HG03575 (cell line): ENCODE data around the gene ACSS1.

Experiments
- ATAC-seq: cut with Tn5 transposase; IDR thresholded peaks from one replicate; pipeline ENCODE4 v1.9.1; 2021; ENCODE audit not compliant: unreplicated experiment, insufficient number of reproducible peaks, low FRiP score; ENCODE audit errors: extremely low read depth

ACSS1 gene

DNA sequence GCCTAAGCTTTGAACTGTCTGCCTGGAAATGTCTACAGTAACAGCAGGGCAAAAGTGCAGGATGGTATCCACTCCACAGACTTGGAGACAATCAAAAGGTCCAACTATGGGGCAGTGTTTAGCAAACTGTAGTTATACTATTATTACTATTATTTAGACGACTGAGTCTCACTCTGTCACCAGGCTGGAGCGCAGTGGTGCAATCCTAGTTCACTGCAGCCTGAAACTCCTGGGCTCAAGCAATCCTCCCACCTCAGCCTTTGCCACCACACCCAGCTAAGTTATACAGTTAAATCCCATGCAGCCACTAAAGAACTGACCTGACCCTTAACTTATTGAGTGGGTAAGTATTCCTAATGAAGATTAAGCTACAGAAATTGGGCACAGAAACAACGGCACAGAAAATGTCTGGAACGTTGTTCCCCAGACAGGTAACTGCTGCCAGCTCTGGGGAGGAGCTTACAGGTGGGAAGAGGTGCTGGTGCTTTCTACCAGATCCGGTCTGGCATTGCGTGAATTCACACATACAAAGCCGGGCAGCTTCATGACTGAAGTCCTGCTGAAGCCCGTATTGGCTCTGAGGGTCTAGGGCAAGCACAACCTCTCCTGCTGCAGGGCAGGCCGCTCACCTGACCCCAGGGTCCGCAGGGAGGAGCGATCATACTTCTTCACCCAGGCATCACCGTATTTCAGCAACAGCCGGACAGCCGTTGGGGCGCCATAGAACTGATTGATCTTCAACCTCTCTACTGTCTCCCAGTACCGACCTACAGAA is 38.4 kb downstream of the ACSS1 start:
- no peak for ATAC-seq

DNA sequence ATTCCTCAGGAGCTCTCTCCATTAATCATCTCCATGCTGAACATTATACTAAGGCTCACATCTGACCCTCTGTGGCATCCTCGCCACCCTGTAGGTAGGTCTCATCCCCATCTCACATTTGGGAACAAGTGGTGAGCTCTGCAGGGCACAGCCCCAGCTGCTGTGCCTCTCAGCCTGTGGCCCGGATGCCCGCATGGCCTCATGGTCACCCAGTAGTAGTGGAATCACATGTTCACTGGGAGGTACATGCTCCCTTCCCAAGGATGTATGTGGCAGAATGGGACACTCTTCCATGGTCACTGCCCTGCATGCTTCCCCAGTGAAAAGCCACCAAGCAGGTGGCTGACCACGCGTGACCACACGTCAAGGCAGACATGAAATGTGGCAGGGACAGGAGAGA is 39.1 kb downstream of the ACSS1 start:
- ATAC-seq = no peak

DNA sequence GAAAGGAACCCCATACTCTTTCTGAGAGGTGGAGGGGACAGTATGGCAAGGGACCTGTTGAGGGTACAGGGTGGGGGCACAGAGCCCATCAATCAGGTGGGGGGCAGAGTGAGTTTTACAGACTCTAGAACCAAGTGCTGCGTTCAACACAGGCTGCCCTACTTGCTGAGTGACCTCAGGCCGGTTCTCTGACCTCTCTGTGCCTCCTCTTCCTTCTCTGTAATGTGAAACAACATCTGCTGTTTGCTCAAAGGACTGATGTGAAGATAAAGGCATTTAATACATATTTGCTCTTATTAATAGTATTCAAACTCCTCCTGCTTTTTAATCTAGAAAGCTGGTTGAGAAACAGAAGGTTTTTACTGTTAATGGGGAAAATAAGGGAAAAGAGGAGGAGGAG is 39.5 kb downstream of the ACSS1 start:
- no peak for ATAC-seq

DNA sequence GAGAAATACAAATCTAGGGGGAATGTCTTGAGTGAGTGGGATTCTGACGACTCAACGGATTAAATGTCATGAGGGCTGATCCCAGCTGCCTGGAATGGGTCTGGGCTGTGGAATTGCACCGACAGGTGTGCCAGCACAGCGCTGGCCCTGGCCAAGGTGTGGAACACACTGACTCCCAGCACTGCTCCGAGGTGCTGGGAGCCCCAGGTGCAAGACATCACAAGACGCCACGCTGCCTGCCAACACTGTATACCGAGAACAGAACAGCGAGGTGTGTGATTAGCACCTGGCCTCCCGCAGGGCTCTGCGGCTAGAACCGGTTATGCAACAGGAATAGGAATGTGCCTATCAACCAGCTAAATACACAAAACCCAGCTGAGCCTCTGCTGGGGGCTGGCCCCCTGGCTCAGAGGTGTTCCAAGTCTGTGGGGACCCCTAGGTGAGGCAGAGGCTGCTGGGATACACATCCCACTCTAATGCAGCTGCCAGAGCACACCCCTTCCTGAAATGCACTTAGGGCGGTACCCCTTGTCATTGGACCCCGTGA is 40.6 kb downstream of the ACSS1 start:
- no peak for ATAC-seq

DNA sequence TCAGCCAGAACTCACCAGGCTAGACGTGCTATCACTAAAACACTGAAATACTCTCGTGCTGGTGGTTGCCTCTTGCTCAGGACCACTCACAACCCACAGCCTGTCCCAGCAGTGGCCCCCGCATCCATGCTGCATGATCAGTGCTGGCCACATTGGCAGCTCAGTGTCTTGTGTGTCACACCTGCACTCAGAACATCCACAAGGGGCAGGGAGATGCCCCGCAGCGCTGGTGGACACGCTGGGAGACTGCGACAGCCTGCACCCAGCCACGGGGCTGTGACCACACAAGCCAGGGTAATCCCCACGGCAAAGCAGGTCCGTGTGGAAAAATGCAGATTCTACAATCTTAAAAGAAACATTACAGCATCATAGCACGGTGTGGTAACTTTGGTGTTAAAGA is 41.5 kb downstream of the ACSS1 start:
- ATAC-seq = no peak

DNA sequence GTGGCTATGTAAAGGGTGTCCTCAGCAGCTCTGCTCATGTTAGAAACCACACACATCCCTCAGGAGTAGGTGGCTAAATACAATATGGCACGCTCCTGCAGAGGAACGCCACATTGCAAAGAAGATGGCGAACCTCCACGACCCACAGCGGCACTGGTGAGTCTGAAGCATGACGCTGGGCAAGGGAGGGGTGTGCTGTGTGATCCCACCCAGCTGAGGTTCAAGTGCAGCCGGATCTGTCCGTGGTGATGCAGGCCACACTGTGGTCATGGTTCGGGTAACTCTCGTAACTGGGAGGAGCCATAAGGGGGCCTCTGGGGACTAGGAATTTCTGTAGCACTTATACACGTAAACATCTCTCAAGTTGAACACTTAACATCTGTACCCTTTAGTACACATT is 42.0 kb downstream of the ACSS1 start:
- ATAC-seq = no peak

DNA sequence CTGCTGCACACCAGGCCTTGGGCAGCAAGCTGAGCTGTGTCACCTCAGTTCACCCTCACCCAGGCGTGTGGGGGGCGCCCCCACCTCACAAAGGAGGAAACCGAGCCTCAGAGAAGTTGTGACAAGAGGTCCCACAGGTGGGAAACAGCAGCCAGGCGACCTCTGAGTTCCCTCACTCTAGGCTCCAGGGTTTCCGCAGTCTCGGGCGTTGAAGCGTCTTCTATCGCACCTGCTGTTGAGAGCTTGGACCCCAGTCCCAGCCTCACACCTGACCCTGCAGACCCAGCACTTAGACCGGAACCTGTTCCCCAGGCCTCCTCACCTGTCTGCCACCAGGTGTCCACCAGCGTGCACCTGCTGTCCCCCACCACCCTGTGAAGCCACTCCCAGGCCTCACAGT is 43.1 kb downstream of the ACSS1 start:
- ATAC-seq = no peak

DNA sequence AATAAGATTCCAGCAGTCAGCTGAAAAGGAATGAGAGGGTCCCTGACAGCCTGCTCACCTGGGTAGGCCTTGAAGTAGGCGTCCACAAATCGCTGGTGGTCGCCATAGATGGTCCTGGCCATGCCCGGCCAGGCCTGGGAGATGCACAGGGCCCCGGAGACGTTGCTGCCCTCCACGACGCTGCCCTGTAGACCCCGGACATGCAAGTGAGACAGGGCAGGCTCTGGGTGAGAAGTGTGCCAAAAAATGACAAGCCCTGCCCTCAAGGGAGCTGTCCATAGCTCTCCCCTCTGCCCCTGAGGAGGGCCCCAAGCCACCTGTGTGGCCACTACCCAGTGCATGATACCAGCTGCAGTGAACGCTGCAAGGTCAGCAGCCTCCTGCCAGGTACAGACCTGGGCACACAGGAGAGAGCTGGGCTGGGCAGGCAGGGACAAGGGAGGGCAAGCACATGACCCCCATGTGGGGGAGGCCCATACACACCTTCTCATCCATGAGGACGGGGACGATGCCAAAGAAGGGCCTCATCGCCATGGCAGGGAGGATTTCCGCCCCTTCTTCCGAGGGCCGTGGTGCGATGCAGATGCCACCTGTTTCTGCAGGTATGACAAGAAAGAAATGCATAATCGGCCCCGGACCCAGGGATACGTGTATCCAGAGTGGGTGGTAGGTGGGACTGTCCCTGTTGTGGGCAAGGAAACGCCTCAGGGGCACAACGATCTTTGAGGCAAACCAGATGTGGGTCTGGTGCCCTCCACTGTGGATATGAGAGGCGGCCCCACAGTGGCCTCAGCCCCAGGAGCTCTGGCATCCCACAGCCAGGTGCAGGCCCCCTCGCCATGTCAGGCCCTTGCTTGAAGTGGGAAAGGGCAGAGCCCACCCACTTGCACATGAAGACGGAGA is 44.2 kb downstream of the ACSS1 start:
- no peak for ATAC-seq

DNA sequence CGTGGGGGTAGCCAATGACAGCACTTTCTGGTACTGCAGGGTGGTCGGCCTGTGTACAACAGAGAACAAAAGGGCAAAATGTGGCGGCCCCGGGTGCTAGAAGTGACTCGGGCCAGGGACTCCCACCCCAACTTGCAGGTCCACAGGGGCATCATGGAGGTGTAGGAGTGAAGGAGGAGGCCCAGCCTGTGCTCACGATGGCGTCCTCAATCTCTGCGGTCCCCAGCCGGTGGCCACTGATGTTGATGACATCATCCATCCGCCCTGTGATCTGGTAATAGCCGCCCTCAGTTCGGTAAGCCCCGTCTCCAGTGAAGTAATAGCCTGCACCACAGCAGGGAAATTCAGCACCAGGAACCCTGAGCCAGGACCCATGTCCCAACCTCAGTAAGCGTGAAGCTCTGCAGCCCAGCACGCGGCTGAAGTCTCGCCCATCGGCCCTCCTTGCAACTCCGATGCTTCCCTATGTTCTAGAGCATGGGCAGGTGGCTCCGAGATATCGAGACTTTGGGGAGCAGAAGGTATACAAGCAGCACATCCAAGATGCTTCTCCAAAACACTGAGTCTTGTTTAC is 45.2 kb downstream of the ACSS1 start:
- no peak for ATAC-seq

DNA sequence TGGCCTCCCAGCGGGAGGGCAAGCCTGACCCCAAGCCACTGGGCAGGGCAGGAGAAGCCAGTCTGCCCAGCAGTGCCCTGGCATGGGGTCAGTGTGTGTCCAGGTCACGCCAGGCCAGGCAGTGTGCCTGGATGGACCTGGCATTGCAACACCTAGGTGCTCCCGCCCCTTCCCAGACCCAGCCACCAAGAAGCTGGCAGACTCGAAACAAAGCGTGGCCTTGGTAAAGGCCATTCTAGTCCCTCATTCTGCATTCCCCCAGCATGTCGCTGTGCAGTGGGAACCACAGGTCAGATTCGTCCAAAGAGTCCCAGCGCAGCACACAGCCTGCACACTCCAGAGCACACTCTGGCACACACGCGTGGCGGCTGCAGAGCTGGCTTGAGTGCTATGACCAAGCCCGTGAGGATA is 46.1 kb downstream of the ACSS1 start:
- no peak for ATAC-seq

DNA sequence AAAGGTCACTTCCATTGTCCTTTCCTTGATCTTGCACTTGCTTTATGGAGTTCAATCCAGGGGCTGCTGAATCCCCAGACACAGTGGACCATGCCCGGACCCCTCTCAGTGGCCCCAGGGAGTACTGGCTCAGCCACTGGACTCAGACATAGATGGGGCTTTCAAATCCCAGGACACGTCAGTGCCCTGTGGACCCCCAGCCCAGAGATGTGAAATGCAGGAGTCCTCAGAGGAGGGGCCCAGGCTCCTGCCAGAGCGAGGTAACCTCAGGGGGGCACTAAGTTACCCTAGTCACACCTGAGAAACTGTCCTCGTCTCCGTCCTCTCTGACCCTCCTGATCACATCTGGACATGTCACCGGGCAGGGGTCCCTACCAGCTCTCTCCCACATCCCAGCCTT is 46.7 kb downstream of the ACSS1 start:
- no peak for ATAC-seq

DNA sequence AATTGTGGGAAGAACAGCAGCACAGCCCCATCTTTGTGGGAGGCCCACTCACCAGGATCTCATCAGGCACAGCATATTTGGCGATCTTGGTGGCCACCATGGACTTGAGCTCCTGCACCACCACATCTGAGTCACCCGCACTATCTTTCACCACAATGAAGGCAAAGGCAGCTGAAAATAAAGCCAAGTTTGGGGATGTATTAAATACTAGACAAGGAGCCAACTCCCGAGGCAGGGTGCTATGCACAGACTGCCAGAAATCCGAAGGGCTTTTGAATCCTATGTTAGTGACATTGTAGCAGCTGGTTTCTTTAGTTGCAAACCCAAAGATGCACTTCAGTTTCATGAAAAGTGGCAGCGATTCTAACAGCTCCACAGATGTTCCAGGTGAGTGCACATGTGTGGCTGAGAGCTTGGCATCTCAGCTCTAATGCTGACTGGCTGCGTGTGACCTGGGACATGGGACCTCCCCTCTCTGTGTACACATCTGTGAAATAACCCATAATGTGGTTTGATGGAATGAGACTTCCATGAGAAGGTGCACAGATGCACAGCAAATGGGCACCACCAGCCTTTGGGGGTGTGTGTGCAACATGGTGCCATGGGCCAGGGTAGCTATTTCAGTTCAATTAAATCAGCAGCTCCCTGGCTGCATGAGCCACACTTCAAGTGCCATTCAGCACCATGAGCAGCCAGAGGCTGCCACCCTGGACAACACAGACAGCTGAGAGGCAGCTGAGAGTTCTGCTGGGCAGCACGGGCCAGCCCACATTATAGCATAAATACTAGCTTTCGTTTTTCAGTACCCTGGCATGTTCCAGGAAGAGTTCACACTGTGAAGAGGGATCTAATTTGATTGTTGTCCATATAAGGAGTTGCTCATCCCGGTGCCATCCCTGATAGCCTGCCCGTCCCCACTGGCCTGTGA is 48.5 kb downstream of the ACSS1 start:
- no peak for ATAC-seq

DNA sequence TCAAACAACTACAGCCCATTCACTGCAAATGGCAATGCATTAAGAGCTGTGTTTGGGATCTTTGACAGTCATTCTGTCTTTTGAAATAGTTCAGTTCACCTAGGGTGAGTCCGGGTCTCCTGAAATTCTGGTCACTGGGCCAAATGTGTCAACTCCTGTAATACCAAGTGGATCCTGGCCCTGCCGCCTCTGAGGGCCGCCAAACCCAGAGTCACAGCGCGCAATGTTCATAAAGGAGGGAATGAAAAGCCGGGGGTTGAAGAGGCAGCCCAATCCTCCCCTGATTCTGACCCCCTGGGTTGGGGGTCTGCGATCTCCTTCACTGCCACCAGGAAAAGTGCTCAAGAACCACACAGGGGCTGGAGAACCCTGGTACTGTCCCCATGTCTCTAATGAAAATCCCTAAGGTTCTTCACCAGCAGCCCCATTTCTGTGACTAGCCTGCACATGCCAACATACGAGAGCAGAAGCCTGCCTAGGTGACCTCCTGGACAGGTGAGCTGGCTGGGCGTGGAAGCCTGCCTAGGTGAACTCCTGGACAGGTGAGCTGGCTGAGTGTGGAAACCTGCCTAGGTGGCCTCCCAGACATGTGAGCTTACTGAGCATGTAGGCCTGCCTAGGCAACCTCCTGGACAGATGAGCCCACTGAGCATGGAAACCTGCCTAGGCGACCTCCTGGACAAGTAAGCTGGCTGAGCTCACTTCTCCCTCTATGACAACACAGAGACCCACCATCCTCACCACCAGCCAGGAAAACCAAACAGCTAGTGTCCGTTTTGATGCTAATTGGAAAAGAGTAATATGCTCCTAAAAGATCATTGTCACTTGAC is 49.3 kb downstream of the ACSS1 start:
- ATAC-seq = no peak

DNA sequence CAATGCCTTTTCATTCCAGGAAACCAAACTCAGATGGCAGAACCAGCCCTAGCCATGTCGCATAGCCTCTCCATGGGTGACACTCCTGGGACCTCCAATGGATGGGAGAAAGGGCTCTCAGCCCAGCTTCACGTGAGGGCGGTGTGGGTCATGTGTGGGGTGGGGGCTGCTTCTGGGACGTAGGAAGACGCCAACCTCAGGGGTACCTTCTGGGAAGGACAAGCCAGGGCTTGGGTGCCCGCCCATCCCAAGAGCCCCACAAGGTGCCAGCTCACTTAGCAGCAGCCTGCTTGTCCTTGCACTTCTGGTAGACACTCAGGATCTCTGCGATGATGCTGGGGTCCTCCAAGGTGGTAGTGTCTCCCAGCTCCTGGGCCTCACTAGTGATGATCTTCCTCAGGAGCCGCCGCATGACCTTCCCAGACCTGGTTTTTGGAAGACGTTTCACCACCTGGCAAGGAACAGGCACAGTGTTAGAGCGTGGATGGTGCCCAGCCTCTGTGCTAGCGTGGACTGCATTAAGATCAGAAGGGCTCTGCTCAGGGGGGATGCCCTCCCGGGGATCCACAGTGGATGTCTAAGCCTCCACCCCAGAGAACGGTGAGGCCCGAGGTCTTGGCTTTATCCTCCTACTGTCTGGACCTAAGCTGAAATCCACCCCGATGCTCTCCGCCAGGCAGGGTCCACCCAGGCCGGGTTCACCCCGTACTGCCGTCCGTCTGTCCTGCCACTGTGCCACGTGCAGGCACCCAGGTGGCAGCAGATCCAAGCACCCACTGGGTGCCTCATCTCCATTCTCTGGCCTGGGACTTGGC is 50.2 kb downstream of the ACSS1 start:
- no peak for ATAC-seq

DNA sequence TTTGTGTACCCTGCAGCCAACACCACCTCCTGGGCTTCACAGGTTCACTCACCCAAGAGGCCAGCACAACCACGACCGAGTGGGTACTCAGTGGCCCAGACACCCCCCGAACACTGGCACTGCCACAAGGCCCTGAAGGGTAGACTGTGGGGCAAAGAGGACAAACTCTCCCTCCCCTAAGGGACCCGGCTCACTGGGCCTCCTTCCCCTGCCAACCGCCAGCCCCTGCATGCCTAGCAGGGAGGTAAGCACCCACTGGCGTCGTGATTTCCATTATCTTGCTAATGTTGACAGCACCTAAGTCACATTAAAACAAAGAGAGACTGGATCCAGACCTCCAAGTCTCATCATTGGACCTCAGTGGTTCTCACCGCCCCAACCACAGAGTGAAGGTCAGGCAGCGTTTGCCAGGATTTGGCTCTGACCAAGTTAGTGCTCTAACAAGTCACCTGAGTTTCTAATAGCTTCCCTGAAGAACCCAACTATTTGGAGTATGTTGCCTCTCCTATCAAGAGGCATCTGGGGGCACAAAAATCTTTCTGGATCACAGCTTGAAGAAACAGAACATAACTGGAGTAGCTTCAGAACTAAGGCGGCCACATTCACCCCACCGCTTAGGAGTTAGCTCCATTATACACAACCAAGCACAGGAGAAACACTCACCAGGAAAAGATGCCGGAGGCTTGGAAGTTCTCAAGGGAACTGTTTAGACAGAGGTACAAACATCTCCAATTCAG is 51.3 kb downstream of the ACSS1 start:
- no peak for ATAC-seq

DNA sequence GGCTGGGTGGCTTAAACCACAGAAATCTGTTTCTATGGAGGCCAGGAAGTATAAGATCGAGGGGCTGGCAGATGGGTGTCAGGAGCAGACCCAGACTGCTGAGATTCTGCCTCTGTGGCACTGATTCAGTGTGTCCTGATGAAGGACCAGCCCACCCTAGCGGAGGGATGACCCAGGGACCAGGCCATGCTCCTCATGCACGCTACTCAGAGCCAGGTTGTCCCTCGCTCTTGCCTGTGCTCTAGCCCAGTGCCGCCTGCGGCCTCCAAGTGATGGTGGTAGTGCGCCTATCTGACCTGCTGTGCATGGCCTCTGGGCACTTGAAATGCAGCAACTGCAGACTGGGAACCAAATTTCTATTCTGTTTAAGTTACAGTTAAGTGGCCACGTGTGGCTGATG is 52.3 kb downstream of the ACSS1 start:
- no peak for ATAC-seq

DNA sequence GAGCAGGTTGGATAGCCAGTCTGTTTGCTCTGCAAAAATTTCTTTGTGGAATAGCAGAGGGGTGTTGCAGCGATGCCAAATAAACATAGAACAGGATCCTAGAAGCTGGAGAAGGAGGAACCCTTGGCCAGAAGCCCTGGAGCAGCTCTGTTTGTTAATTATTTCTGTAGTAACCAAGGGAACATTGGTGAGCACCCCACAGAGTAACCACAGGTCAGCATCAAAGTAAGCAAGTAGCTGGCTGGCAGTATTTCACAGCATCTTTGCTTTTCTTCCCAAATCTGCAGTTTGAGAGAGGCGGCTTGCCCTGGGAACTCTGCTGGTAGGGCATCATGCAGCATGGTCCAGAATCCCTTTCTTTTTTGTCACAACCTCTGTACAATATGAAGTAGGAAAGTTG is 52.7 kb downstream of the ACSS1 start:
- ATAC-seq = no peak
